ENCODE measurements around the gene MRPS30.

DNA sequence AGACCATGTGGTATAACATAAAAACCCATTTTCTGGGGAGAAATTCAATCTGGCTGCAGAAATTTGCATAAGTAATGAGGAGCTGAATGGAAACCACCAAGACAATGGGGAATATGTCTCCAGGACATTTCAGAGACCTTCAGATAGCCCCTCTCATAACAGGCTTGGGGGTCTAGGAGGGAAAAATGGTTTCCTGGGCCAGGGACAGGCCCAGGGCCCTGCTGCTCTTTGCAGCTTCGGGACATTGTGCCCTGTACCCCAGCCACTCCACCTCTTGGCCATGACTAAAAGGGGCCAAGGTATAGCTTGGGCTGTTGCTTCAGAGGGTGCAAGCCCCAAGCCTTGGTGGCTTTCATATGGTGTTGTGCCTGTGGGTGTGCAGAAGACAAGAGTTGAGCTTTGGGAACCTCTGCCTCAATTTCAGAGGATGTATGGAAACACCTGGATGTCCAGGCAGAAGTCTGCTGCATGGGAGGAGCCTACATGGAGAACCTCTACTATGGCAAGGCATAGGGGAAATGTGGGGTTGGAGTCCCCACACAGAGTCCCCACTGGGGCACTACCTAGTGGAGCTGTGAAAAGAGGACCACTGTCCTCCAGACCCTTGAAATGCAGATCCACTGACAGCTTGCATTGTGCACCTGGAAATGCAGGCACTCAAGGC, 30.4 kb downstream of the MRPS30 start:
- TF ChIP-seq POLR2A (IDR thresholded peaks at IDR 0.05; ENCODE audit: low read length) = no peak
- no peak for TF ChIP-seq GATA1 (IDR thresholded peaks at IDR 0.05; ENCODE audit: low read depth, low read length)

Measured in erythroblast (primary cell).